Fibroblast of lung (primary cell): Measurements from ENCODE around the gene RPL10A. TPM values are rescaled to one million over a fixed set of nuclear protein-coding genes. Genes with fewer than 3 reads are reported as not detected.

Source experiments
- DNase-seq, 2 donors: peaks; one replicate each; pipeline versions ENCODE4 v3.0.0 to v3.0.0-alpha.2; 2010; ENCODE audit warnings: low read depth in 2 of 2
- H2AFZ ChIP-seq: 2 replicates; pipeline ENCODE4 v1.5.1; 2012; ENCODE audit warnings: low read length, control low read depth, inconsistent platforms
- H3K27ac ChIP-seq: 2 replicates; pipeline ENCODE4 v1.5.1; 2011; ENCODE audit warnings: low read length, control low read depth; ENCODE audit not compliant: insufficient read depth
- H3K27me3 ChIP-seq: 2 replicates; pipeline ENCODE4 v1.5.1; 2011; ENCODE audit warnings: mild to moderate bottlenecking, low read length; ENCODE audit not compliant: control insufficient read depth, insufficient read depth
- H3K36me3 ChIP-seq: 2 replicates; pipeline ENCODE4 v1.5.1; 2011; ENCODE audit warnings: low read length; ENCODE audit not compliant: control insufficient read depth, insufficient read depth
- H3K4me1 ChIP-seq: 2 replicates; pipeline ENCODE4 v1.5.1; 2011; ENCODE audit warnings: low read length; ENCODE audit not compliant: control insufficient read depth, insufficient read depth; ENCODE audit errors: extremely low read depth
- H3K4me2 ChIP-seq: 2 replicates; pipeline ENCODE4 v1.5.1; 2011; ENCODE audit warnings: low read length, control low read depth; ENCODE audit not compliant: insufficient read depth; ENCODE audit errors: extremely low read depth
- H3K4me3 ChIP-seq, 4 experiments: fragments of 200-600 bp in 1 of 4; sonication (generic) in 1 of 4; replicated peaks in 1 of 4; 2 replicates each; pipeline ENCODE4 v1.5.1; 2011 to 2016; ENCODE audit warnings: low read length in 4 of 4, low read depth in 3 of 4, mild to moderate bottlenecking in 3 of 4, control low read depth in 2 of 4, inconsistent platforms in 1 of 4, mixed read lengths in 1 of 4; ENCODE audit not compliant: insufficient read depth in 1 of 4; ENCODE audit errors: control extremely low read depth in 1 of 4
- H3K79me2 ChIP-seq: 2 replicates; pipeline ENCODE4 v1.5.1; 2012; ENCODE audit warnings: mild to moderate bottlenecking, low read length, inconsistent platforms; ENCODE audit not compliant: control insufficient read depth, insufficient read depth
- H3K9ac ChIP-seq: 2 replicates; pipeline ENCODE4 v1.5.1; 2011; ENCODE audit warnings: mild to moderate bottlenecking, low read length, control low read depth; ENCODE audit not compliant: insufficient read depth
- H3K9me3 ChIP-seq: 2 replicates; pipeline ENCODE4 v1.5.1; 2012; ENCODE audit warnings: low read depth, low read length; ENCODE audit not compliant: control insufficient read depth, insufficient read depth
- H4K20me1 ChIP-seq: 2 replicates; pipeline ENCODE4 v1.5.1; 2011; ENCODE audit warnings: low read length; ENCODE audit not compliant: control insufficient read depth, insufficient read depth; ENCODE audit errors: extremely low read depth
- CTCF ChIP-seq, 2 donors: IDR thresholded peaks in 1 of 2; conservative IDR thresholded peaks in 1 of 2; 1 replicate in 1 of 2; 2 replicates in 1 of 2; pipeline ENCODE4 v1.5.1; 2011 to 2012; ENCODE audit warnings: low read length in 2 of 2, control low read depth in 1 of 2, inconsistent platforms in 1 of 2, low read depth in 1 of 2, mild to moderate bottlenecking in 1 of 2
- EZH2 ChIP-seq: IDR thresholded peaks from 2 replicates; pipeline ENCODE4 v1.5.1; 2012; ENCODE audit warnings: low read length, control low read depth, mild to moderate bottlenecking; ENCODE audit errors: missing control alignments
- polyA plus RNA-seq, 2 donors: library from polyadenylated mRNA; depleted of rRNA in 1 of 2; stranded (reverse) in 1 of 2; unstranded in 1 of 2; fragments of >200 nt; gene quantifications; 2 replicates each; pipeline ENCODE4 v1.2.1, GENCODE V29; 2011 to 2012; ENCODE audit warnings: missing spikeins in 1 of 2
- total RNA-seq: library from RNA; depleted of rRNA; stranded (reverse); fragments of >200 nt; gene quantifications from 2 replicates; pipeline ENCODE4 v1.2.1, GENCODE V29; 2014

The RPL10A gene
- total and polyA plus RNA-seq, 2 donors (not counting 1 experiment from before 2014, with no cell fraction given) = 1,754 to 1,911 TPM

GRCh38 chr6:35508542-35508941, 40.3 kb downstream of the RPL10A start:
- no peak overlapping the region for H3K4me2 ChIP-seq
- H4K20me1 ChIP-seq = no peaks in the 10 kb centered on the region
- H2AFZ ChIP-seq = no peak overlapping the region
- TF ChIP-seq CTCF (conservative IDR thresholded peaks at IDR 0.05 in 1 of 2, IDR thresholded peaks at IDR 0.05 in 1 of 2; ENCODE audit: low read depth in 1 of 2, low read length in 2 of 2) = no peak
- no peak for TF ChIP-seq EZH2
- H3K27me3 ChIP-seq = peaks cover 36% of the 10 kb centered on the region
- no peaks in the 10 kb centered on the region for H3K79me2 ChIP-seq
- no peaks in the 10 kb centered on the region for H3K9me3 ChIP-seq
- H3K36me3 ChIP-seq = no peaks in the 10 kb centered on the region
- no peak for DNase-seq
- no peak overlapping the region for H3K9ac ChIP-seq
- H3K27ac ChIP-seq = no peak overlapping the region
- H3K4me3 ChIP-seq = no peak overlapping the region
- no peaks in the 10 kb centered on the region for H3K4me1 ChIP-seq

- Histone ChIP-seq H3K9me3 (no peaks in the 10 kb centered on the region), H3K4me3 (no peak overlapping the region), H3K4me2 (no peak overlapping the region), H2AFZ (no peak overlapping the region), H3K79me2 (no peaks in the 10 kb centered on the region), H3K27me3 (peaks cover 33% of the 10 kb centered on the region), H3K27ac (no peak overlapping the region), H4K20me1 (no peaks in the 10 kb centered on the region), H3K36me3 (no peaks in the 10 kb centered on the region), H3K4me1 (no peaks in the 10 kb centered on the region), H3K9ac (no peak overlapping the region)
- no peak for TF ChIP-seq CTCF (conservative IDR thresholded peaks at IDR 0.05 in 1 of 2, IDR thresholded peaks at IDR 0.05 in 1 of 2; ENCODE audit: low read depth in 1 of 2, low read length in 2 of 2)
- peak; percentile 66 for TF ChIP-seq EZH2
- no peak for DNase-seq
Observed at GRCh38 chr6:35510916-35511561, 42.8 kb downstream of the RPL10A start.

GRCh38 chr6:35511562-35511941, 43.4 kb downstream of the RPL10A start:
- Histone ChIP-seq H3K79me2 (no peaks in the 10 kb centered on the region), H2AFZ (no peak overlapping the region), H3K4me3 (no peak overlapping the region), H3K36me3 (no peaks in the 10 kb centered on the region), H3K9me3 (no peaks in the 10 kb centered on the region), H3K9ac (no peak overlapping the region), H3K4me2 (no peak overlapping the region), H3K27ac (no peak overlapping the region), H4K20me1 (no peaks in the 10 kb centered on the region), H3K27me3 (peaks cover 28% of the 10 kb centered on the region), H3K4me1 (no peaks in the 10 kb centered on the region)
- TF ChIP-seq EZH2 = no peak
- TF ChIP-seq CTCF (conservative IDR thresholded peaks at IDR 0.05 in 1 of 2, IDR thresholded peaks at IDR 0.05 in 1 of 2; ENCODE audit: low read depth in 1 of 2, low read length in 2 of 2) = no peak
- no peak for DNase-seq
